ENCODE measurements around the gene PKM. TPM values are rescaled to one million over a fixed set of nuclear protein-coding genes. Genes with fewer than 3 reads are reported as not detected.
A peak's percentile ranks its signal among the peaks of the same experiment; 100 is the strongest.

PKM gene
- polyA plus RNA-seq, 1 donor (not counting 4 experiments of a cell fraction or from before 2014, with no cell fraction given), result 3,352 TPM

- no peaks in the 10 kb centered on the region for H3K27me3 ChIP-seq (ENCODE audit: control insufficient read depth, extremely low read depth, insufficient read depth, low read length)
- H2AFZ ChIP-seq (ENCODE audit: control insufficient read depth, low read length), result no peak overlapping the region
- no peak overlapping the region for H3K9ac ChIP-seq (ENCODE audit: control insufficient read depth, extremely low read depth, insufficient read depth, low read length)
- no peak overlapping the region for H3K27ac ChIP-seq (ENCODE audit: control insufficient read depth, insufficient read depth, low read length)
- peaks cover 16% of the 10 kb centered on the region for H3K4me1 ChIP-seq (ENCODE audit: control insufficient read depth, extremely low read depth, insufficient read depth, low read length)
- dilution Hi-C loops (cut with MboI; ENCODE audit: extremely low pct_ligation_motif_present, low sequenced_read_pairs), result no loop called here
- no peaks in the 10 kb centered on the region for H3K9me3 ChIP-seq (ENCODE audit: control insufficient read depth, low read depth, low read length)
- H3K4me2 ChIP-seq (ENCODE audit: control insufficient read depth, extremely low read depth, insufficient read depth, low read depth, low read length), result no peak overlapping the region
- no peaks in the 10 kb centered on the region for H3K79me2 ChIP-seq (ENCODE audit: control insufficient read depth, insufficient read depth, low read length)
- DNase-seq (ENCODE audit: low read depth, low spot score) (no peak), FAIRE-seq (no peak)
- no peak for TF ChIP-seq EZH2 (IDR thresholded peaks at IDR 0.05; ENCODE audit: low read length)
- TF ChIP-seq, protein P1, sequence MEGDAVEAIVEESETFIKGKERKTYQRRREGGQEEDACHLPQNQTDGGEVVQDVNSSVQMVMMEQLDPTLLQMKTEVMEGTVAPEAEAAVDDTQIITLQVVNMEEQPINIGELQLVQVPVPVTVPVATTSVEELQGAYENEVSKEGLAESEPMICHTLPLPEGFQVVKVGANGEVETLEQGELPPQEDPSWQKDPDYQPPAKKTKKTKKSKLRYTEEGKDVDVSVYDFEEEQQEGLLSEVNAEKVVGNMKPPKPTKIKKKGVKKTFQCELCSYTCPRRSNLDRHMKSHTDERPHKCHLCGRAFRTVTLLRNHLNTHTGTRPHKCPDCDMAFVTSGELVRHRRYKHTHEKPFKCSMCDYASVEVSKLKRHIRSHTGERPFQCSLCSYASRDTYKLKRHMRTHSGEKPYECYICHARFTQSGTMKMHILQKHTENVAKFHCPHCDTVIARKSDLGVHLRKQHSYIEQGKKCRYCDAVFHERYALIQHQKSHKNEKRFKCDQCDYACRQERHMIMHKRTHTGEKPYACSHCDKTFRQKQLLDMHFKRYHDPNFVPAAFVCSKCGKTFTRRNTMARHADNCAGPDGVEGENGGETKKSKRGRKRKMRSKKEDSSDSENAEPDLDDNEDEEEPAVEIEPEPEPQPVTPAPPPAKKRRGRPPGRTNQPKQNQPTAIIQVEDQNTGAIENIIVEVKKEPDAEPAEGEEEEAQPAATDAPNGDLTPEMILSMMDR (optimal IDR thresholded peaks at IDR 0.05 in 1 of 3, IDR thresholded peaks at IDR 0.05 in 1 of 3, conservative IDR thresholded peaks at IDR 0.05 in 1 of 3; ENCODE audit: extremely low read depth in 1 of 3, insufficient read depth in 2 of 3, low read length in 3 of 3), result no peak
- no peaks in the 10 kb centered on the region for H4K20me1 ChIP-seq (ENCODE audit: control insufficient read depth, extremely low read depth, insufficient read depth, low read length)
- no peaks in the 10 kb centered on the region for H3K9me1 ChIP-seq (ENCODE audit: control insufficient read depth, extremely low read depth, insufficient read depth, low read length)
- no peak overlapping the region for H3K4me3 ChIP-seq (ENCODE audit: control insufficient read depth in 2 of 3, extremely low read depth in 1 of 3, insufficient read depth in 2 of 3, low read depth in 1 of 3, low read length in 3 of 3)
- H3K36me3 ChIP-seq (ENCODE audit: control insufficient read depth in 2 of 2, extremely low read depth in 1 of 2, insufficient read depth in 2 of 2, low read length in 2 of 2), result no peaks in the 10 kb centered on the region
These were observed 41.6 kb downstream of the PKM start for GRCh38 chr15:72189250-72189902.

GRCh38 chr15:72184165-72184811 is 46.7 kb downstream of the PKM start:
- peak overlapping the region; percentile 42 for H3K9ac ChIP-seq (ENCODE audit: control insufficient read depth, extremely low read depth, insufficient read depth, low read length)
- H4K20me1 ChIP-seq (ENCODE audit: control insufficient read depth, extremely low read depth, insufficient read depth, low read length), result no peaks in the 10 kb centered on the region
- DNase-seq (ENCODE audit: low read depth, low spot score), result no peak
- H3K9me1 ChIP-seq (ENCODE audit: control insufficient read depth, extremely low read depth, insufficient read depth, low read length), result no peaks in the 10 kb centered on the region
- no peak overlapping the region for H3K27ac ChIP-seq (ENCODE audit: control insufficient read depth, insufficient read depth, low read length)
- H3K27me3 ChIP-seq (ENCODE audit: control insufficient read depth, extremely low read depth, insufficient read depth, low read length), result no peaks in the 10 kb centered on the region
- FAIRE-seq, result no peak
- H3K79me2 ChIP-seq (ENCODE audit: control insufficient read depth, insufficient read depth, low read length), result no peaks in the 10 kb centered on the region
- no peaks in the 10 kb centered on the region for H3K9me3 ChIP-seq (ENCODE audit: control insufficient read depth, low read depth, low read length)
- H3K4me2 ChIP-seq (ENCODE audit: control insufficient read depth, extremely low read depth, insufficient read depth, low read depth, low read length), result peak overlapping the region; percentile 75
- peak overlapping the region; percentile 75 for H2AFZ ChIP-seq (ENCODE audit: control insufficient read depth, low read length)
- TF ChIP-seq, protein P1 (optimal IDR thresholded peaks at IDR 0.05 in 1 of 3, IDR thresholded peaks at IDR 0.05 in 1 of 3, conservative IDR thresholded peaks at IDR 0.05 in 1 of 3; ENCODE audit: extremely low read depth in 1 of 3, insufficient read depth in 2 of 3, low read length in 3 of 3), result no peak
- no peak for TF ChIP-seq EZH2 (IDR thresholded peaks at IDR 0.05; ENCODE audit: low read length)
- H3K4me1 ChIP-seq (ENCODE audit: control insufficient read depth, extremely low read depth, insufficient read depth, low read length), result peaks cover 17% of the 10 kb centered on the region
- dilution Hi-C loops (cut with MboI; ENCODE audit: extremely low pct_ligation_motif_present, low sequenced_read_pairs), result no loop called here
- H3K36me3 ChIP-seq (ENCODE audit: control insufficient read depth in 2 of 2, extremely low read depth in 1 of 2, insufficient read depth in 2 of 2, low read length in 2 of 2), result no peaks in the 10 kb centered on the region
- H3K4me3 ChIP-seq (ENCODE audit: control insufficient read depth in 2 of 3, extremely low read depth in 1 of 3, insufficient read depth in 2 of 3, low read depth in 1 of 3, low read length in 3 of 3), result peak overlapping the region; percentile 20 to 62 (median 48)
